MCF 10A (cell line): ENCODE results near the gene CAMTA1. TPM values are rescaled to one million over a fixed set of nuclear protein-coding genes. Genes with fewer than 3 reads are reported as not detected.
"Not testable (repeated sequence)": the region's sequence is repeated elsewhere in the genome, so short reads cannot be mapped to it uniquely, and the experiment has no call there.

Experiments used
- BruUV-seq: library from RNA; stranded (reverse); fragments of 400-500 nt; replicated peaks from 2 replicates; lab custom pipeline; 2021; lab: Mats Ljungman, UMichigan
- CTCF ChIA-PET: fragments of 300-600 bp; sonication (Branson Sonifier 250); formaldehyde crosslinking; extraction: SDS; loops from one replicate; lab custom pipeline; 2021; ENCODE audit warnings: antibody characterized with exemption, inconsistent platforms; lab: Yijun Ruan, JAX
- POLR2A ChIA-PET: fragments of 300-600, 350-650 bp; sonication (Branson Sonifier 250); formaldehyde crosslinking; extraction: SDS; loops from one replicate; lab custom pipeline; 2020; ENCODE audit warnings: antibody characterized with exemption, inconsistent platforms; lab: Yijun Ruan, JAX
- DNase-seq: peaks from one replicate; pipeline ENCODE4 v3.0.0-alpha.2; 2018; ENCODE audit not compliant: unreplicated experiment
- H3K27ac Mint-ChIP-seq: one replicate; pipeline ENCODE4 v1.8.0; 2022; ENCODE audit warnings: mild to moderate bottlenecking, low read depth, mixed read lengths; ENCODE audit not compliant: unreplicated experiment
- H3K27me3 Mint-ChIP-seq: one replicate; pipeline ENCODE4 v1.8.0; 2022; ENCODE audit warnings: mixed read lengths; ENCODE audit not compliant: insufficient read depth, unreplicated experiment
- H3K36me3 Mint-ChIP-seq: one replicate; pipeline ENCODE4 v1.8.0; 2022; ENCODE audit warnings: mild to moderate bottlenecking, moderate library complexity, mixed read lengths; ENCODE audit not compliant: insufficient read depth, unreplicated experiment
- H3K4me1 Mint-ChIP-seq: one replicate; pipeline ENCODE4 v1.8.0; 2022; ENCODE audit warnings: mixed read lengths; ENCODE audit not compliant: insufficient read depth, unreplicated experiment
- H3K4me3 Mint-ChIP-seq: one replicate; pipeline ENCODE4 v1.8.0; 2022; ENCODE audit warnings: mild to moderate bottlenecking, moderate library complexity, mixed read lengths; ENCODE audit not compliant: unreplicated experiment
- H3K9me3 Mint-ChIP-seq: one replicate; pipeline ENCODE4 v1.8.0; 2022; ENCODE audit warnings: mixed read lengths; ENCODE audit not compliant: unreplicated experiment
- intact Hi-C: fragments of 100-400 bp; cut with micrococcal nuclease; formaldehyde crosslinking; loops from 2 replicates; pipeline ENCODE4 v1.14.1; 2022
- total RNA-seq: library from RNA; stranded (reverse); gene quantifications from 2 replicates; pipeline ENCODE4 v1.2.3, GENCODE V29; 2022
- TF ChIP-seq, protein P1 (sequence below): fragments of 200-600 bp; IDR thresholded peaks from one replicate; pipeline ENCODE4 v1.8.0; 2022; ENCODE audit warnings: antibody characterized with exemption, mild to moderate bottlenecking; ENCODE audit not compliant: unreplicated experiment

Gene CAMTA1
- total RNA-seq, 1 experiment from 2014 or later = 74.1 TPM

DNA sequence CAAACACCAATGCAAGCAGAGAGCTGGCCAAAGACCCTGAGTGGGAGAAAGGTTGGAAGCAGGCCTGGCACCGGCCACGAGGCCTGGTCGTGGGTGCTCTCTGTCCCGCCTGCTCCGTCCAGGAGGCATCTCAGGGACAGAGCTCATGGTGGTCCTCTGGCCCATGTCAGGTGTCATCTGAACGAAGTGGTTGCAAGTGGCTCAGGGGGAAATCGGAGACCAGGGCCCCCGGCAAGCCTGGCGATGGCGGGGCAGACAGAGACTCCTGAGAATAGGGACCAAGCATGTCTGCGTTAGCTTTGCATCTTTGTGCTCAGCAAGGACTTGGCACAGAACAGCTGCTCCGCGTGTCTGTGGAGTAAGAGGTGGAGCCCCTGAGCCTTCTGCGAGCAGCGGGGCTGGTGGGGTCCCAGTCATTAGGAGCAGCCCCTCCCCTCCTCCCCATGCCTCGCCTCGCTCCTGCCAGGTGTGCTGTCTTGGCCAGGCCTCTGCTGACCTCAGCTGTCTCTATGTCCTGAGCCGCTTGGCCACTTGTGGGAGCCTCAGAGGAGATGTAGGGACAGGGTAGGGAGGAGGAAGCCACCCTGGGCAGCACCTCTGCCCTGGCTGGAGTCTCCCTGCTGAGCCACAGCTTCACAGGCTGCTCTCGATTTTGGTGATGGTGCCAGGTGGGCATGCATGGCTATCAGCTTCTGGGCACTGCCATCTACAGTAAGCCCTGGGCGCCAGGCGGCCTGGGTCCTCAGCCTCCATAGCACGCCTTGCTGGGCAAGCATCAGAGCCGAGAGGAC is 622.9 kb downstream of the CAMTA1 start:
- DNase-seq = no peak
- no peaks in the 10 kb centered on the region for H3K36me3 Mint-ChIP-seq
- intact Hi-C loops = no loop called here
- H3K9me3 Mint-ChIP-seq = no peaks in the 10 kb centered on the region
- no peaks in the 10 kb centered on the region for H3K27me3 Mint-ChIP-seq
- BruUV-seq = no TSS peak
- H3K4me1 Mint-ChIP-seq = peaks cover 4% of the 10 kb centered on the region
- H3K27ac Mint-ChIP-seq = no peak overlapping the region
- TF ChIP-seq, protein P1, sequence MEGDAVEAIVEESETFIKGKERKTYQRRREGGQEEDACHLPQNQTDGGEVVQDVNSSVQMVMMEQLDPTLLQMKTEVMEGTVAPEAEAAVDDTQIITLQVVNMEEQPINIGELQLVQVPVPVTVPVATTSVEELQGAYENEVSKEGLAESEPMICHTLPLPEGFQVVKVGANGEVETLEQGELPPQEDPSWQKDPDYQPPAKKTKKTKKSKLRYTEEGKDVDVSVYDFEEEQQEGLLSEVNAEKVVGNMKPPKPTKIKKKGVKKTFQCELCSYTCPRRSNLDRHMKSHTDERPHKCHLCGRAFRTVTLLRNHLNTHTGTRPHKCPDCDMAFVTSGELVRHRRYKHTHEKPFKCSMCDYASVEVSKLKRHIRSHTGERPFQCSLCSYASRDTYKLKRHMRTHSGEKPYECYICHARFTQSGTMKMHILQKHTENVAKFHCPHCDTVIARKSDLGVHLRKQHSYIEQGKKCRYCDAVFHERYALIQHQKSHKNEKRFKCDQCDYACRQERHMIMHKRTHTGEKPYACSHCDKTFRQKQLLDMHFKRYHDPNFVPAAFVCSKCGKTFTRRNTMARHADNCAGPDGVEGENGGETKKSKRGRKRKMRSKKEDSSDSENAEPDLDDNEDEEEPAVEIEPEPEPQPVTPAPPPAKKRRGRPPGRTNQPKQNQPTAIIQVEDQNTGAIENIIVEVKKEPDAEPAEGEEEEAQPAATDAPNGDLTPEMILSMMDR = no peak
- CTCF ChIA-PET = interaction anchor here (0.6 kb wide), 1 partner anchor 165 kb away, joined by 3 read pairs; no protein-coding TSS in a partner anchor
- POLR2A ChIA-PET = interaction anchor here (0.6 to 0.7 kb wide), 2 partner anchors 120 to 175 kb away, joined by 3 read pairs; no protein-coding TSS in a partner anchor
- H3K4me3 Mint-ChIP-seq = no peak overlapping the region

DNA sequence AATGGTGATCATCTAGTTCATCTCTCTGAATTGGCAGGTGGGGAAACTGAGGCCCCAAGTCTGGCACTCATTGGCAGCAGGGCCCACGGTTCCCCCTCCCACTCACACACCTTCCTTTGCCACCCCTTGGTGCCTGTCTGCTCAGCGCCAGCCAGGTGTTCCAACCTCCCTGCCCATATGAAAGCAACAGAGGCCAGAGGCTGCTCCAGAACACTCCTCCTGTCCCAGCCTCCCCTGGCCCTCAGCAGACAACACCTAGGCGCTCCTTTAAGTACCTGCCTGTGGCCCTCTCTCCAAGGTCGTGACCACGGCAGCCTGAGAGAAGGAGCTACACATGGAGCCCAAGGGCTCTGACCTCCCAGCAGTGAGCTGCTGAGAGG is 623.5 kb downstream of the CAMTA1 start:
- Mint-ChIP-seq H3K27ac (no peak overlapping the region), H3K4me3 (no peak overlapping the region), H3K9me3 (no peaks in the 10 kb centered on the region), H3K4me1 (no peaks in the 10 kb centered on the region), H3K36me3 (no peaks in the 10 kb centered on the region), H3K27me3 (no peaks in the 10 kb centered on the region)
- TF ChIP-seq, protein P1 = no peak
- POLR2A ChIA-PET = interaction anchor here (0.6 to 0.7 kb wide), 2 partner anchors 120 to 175 kb away, joined by 3 read pairs; no protein-coding TSS in a partner anchor
- DNase-seq = no peak
- BruUV-seq = no TSS peak
- intact Hi-C loops = no loop called here
- CTCF ChIA-PET = no interaction called here

DNA sequence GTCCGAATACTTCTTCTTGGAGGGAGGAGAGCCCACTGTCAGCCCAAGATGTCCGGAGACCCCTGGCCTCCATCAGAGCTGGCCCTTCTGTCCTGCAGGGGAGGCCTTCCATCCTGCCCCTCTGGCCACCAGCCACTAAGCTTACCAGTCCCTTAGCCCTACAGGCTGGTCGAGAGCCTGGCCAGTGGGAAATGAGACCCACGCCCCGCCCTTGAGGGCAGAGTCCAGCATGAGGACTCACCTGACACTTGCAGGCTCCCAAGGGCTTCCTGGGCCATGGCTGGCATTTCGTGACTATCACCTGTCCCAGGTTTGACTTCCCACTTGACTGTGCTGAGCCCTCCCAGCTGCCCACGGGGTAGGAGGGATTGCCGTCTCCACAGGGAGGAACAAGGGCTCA is 624.0 kb downstream of the CAMTA1 start:
- CTCF ChIA-PET = no interaction called here
- Mint-ChIP-seq H3K4me3 (no peak overlapping the region), H3K4me1 (no peaks in the 10 kb centered on the region), H3K27ac (no peak overlapping the region), H3K36me3 (no peaks in the 10 kb centered on the region), H3K27me3 (no peaks in the 10 kb centered on the region), H3K9me3 (no peaks in the 10 kb centered on the region)
- TF ChIP-seq, protein P1 = no peak
- DNase-seq = no peak
- BruUV-seq = no TSS peak
- POLR2A ChIA-PET = interaction anchor here (0.7 kb wide), 1 partner anchor 174 kb away, joined by 3 read pairs; no protein-coding TSS in a partner anchor
- intact Hi-C loops = no loop called here

DNA sequence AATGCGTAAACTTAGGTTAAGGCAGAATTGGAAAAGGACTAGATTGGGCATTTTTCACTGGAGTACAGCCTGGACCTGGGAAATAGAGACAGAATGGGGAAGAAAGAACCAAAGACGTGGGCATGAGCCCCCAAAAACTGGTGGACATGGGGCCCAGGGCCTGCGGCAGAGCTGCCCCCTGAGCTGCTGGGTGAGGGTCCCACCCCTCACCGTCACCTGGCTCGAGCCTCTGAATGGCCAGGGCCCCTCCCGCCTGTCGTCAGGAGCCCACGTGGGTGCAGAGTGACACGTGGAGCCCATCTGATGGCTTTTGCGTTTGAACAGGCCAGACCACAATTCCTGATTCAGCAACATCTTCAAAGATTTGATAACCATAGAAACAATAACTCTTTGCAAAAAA is 624.9 kb downstream of the CAMTA1 start:
- CTCF ChIA-PET = interaction anchor here (0.7 kb wide), 1 partner anchor 51 kb away, joined by 3 read pairs; no protein-coding TSS in a partner anchor
- Mint-ChIP-seq H3K9me3 (no peaks in the 10 kb centered on the region), H3K27ac (no peak overlapping the region), H3K27me3 (no peaks in the 10 kb centered on the region), H3K4me1 (no peaks in the 10 kb centered on the region), H3K36me3 (no peaks in the 10 kb centered on the region), H3K4me3 (no peak overlapping the region)
- intact Hi-C loops = no loop called here
- no TSS peak for BruUV-seq
- POLR2A ChIA-PET = interaction anchor here (0.7 kb wide), 1 partner anchor 163 kb away, joined by 3 read pairs; no protein-coding TSS in a partner anchor
- no peak for DNase-seq
- TF ChIP-seq, protein P1 = no peak

DNA sequence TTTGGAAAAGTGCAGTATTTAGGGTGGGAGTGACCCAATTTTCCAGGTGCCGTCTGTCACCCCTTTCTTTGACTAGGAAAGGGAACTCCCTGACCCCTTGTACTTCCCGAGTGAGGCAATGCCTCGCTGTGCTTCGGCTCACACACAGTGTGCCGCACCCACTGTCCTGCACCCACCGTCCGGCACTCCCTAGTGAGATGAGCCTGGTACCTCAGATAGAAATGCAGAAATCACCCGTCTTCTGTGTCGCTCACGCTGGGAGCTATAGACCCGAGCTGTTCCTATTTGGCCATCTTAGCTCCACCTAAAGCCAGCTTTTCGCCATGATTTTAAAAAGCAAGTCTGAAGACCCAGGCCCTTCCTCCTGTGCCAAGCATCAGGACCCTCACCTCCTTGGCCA is 632.4 kb downstream of the CAMTA1 start:
- CTCF ChIA-PET = interaction anchor here (0.5 kb wide), 1 partner anchor 230 kb away, joined by 6 read pairs; no protein-coding TSS in a partner anchor
- H3K27ac Mint-ChIP-seq, DNase-seq, intact Hi-C loops, POLR2A ChIA-PET, H3K4me3 Mint-ChIP-seq, BruUV-seq, H3K4me1 Mint-ChIP-seq, H3K27me3 Mint-ChIP-seq, H3K36me3 Mint-ChIP-seq: not testable (repeated sequence)
- H3K9me3 Mint-ChIP-seq = peaks cover 14% of the 10 kb centered on the region
